ENCODE data around the gene IRAK4. TPM values are rescaled to one million over a fixed set of nuclear protein-coding genes. Genes with fewer than 3 reads are reported as not detected.
"Not testable (repeated sequence)": the region's sequence is repeated elsewhere in the genome, so short reads cannot be mapped to it uniquely, and the experiment has no call there.

Gene IRAK4
- polyA plus RNA-seq, result 10 to 100 TPM in 2 of 3 donors, 1 to 10 TPM in 1; 10.0 to 12.4 (median 10.7) TPM

DNA sequence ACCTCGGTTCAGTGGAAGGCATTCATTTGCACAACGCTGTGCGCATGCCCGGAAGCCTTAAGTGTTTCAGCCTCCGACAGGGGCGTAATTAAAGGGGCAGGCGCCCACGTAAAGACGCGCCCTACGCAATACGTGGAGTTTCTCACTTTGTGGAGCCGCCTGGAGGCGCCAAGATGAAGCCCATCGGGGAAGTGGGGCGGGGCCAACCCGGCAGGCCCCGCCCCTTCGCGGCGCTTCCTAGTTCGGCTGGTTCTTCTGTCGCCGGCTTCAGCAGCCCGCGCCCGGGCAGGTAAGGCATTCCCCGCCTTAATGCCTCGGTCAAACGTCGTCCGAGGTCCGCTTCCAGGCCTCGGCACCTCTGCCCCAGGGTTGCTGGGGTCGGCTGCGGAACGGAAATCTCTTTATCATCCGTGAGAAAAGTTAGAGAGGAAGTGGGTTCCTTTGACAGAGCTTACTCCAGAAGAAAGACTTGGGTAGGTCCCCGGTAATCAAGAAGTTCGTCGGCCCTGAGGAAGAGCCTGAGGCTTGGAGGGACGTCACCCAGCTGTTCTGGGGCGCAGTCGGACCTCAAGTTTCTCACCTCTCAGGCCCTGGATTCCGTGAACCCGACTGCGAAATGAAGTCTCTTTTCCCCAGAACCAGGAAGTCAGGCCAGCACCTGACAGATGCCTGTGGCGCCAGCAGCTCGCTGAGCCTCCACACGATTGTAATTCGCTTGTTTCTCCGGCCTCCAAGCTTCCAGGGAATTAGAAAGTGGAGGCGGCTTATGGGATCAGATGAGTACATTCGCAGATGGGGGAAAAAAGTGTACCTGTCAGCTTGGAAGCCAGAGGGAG lies at the start of gene IRAK4, which contains the start of gene PUS7L:
Gene IRAK4, plus strand, starts transcription at position 224 of the 836 bp plus-strand sequence. CDS start 9,161 bp downstream, outside the sequence.
Gene PUS7L, minus strand, starts transcription at position 63 of the 836 bp plus-strand sequence. CDS start 3,545 bp downstream, outside the sequence.
- WGBS, 3 donors, result 0% methylated on average over 54 of the region's 54 CpGs
- H3K27ac ChIP-seq (ENCODE audit: low read depth, low read length), result peak within 1 kb of the TSS; percentile 62

DNA sequence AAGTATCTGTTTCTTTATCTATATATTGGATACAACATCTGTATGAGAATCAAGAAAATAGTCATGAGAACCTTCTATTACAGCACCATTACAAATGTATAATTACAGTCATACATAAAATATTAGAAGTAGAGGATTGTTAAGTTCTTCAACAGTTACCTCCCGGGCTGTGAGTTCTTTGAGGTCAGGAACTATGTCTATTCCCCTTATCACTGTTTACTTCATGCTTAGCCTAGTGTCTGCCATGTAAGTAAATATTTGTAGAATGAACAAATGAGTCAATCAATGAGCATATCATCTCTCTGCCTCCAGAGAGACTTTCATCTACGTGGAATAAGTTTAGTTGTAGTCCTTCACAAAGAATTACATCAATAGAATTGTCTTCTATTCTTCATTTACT lies 47.4 kb upstream of the IRAK4 start:
- H3K27ac ChIP-seq (ENCODE audit: low read depth, low read length), result no peak overlapping the region
- WGBS, 3 donors, result 13 to 52% (median 50%) methylated on average over 2 of the region's 2 CpGs

DNA sequence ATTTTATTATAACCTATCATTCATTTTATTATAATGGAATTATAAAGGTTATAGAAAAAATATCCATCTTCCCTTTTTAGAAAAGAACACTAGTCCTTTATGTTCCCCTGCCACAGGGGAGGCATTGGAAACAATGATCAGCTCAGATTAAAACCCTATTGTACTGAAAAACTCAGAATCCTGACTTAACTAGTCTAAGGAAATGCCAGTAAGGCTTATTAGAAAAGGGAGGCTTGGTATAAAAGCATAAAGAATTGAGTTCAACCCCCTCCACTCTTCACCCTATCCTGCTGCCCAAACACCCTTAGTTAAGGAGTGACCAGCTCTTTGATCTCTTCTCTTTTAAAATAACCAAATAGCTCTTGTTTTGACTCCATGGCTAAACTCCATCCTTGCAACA lies 36.1 kb upstream of the IRAK4 start:
- H3K27ac ChIP-seq (ENCODE audit: low read depth, low read length), result no peak overlapping the region

GRCh38 chr12:43723134-43723533 lies 35.6 kb upstream of the IRAK4 start:
- H3K27ac ChIP-seq (ENCODE audit: low read depth, low read length), result no peak overlapping the region

- H3K27ac ChIP-seq (ENCODE audit: low read depth, low read length), result no peak overlapping the region
- WGBS, 3 donors, result 46 to 63% (median 56%) methylated on average over 2 of the region's 2 CpGs
Measured at GRCh38 chr12:43728117-43728516, 30.6 kb upstream of the IRAK4 start.

- 48 to 87% (median 86%) methylated on average over 1 of the region's 1 CpG for WGBS, 3 donors
- H3K27ac ChIP-seq (ENCODE audit: low read depth, low read length), result no peak overlapping the region
Measured at GRCh38 chr12:43728698-43729097, 30.1 kb upstream of the IRAK4 start.

- no peak overlapping the region for H3K27ac ChIP-seq (ENCODE audit: low read depth, low read length)
- 70 to 76% (median 75%) methylated on average over 4 of the region's 4 CpGs for WGBS, 3 donors
Measured at GRCh38 chr12:43730283-43730682, 28.5 kb upstream of the IRAK4 start.

DNA sequence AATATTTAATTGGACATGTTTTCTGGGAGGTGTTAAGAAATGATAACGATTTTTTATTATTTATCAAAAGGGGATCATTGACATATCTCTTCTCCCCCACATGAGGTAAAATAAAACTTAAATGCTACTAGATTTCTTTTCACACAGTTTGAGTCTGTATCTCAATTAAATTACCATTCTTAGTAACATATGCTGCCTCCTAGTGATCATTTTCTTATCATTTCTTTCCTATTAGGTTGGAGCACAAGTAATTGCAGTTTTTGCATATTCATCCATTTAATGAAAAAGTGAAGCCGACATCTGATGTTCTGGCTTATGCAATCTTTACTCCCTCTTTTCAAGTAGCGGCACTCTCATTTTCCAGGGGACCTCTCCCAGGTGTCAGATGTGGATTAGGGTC lies 25.1 kb upstream of the IRAK4 start:
- 88 to 93% (median 93%) methylated on average over 3 of the region's 3 CpGs for WGBS, 3 donors
- no peak overlapping the region for H3K27ac ChIP-seq (ENCODE audit: low read depth, low read length)

- no peak overlapping the region for H3K27ac ChIP-seq (ENCODE audit: low read depth, low read length)
- WGBS, 3 donors, result 89 to 94% (median 92%) methylated on average over 3 of the region's 3 CpGs
Measured at GRCh38 chr12:43736927-43737440, 21.8 kb upstream of the IRAK4 start.

DNA sequence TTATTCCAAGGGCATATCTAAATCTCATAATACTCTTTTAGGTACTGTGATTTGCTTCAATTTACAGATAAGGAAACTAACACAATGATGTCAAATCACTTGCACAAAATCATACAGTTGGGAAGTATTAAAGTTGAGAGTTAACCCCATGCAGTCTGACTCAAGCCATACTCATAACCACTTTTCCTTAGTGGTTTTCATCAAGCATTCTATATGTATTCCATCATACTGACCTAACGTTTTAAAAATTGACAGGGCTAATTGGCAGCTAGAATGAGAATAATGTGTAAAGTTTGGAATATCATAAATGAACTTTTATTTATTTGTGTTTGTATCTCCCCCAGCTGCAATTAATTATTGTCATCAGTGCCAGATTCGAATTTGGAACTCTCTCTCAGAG lies 21.1 kb upstream of the IRAK4 start:
- no peak overlapping the region for H3K27ac ChIP-seq (ENCODE audit: low read depth, low read length)
- 73% methylated on average over 2 of the region's 2 CpGs for WGBS, 3 donors

DNA sequence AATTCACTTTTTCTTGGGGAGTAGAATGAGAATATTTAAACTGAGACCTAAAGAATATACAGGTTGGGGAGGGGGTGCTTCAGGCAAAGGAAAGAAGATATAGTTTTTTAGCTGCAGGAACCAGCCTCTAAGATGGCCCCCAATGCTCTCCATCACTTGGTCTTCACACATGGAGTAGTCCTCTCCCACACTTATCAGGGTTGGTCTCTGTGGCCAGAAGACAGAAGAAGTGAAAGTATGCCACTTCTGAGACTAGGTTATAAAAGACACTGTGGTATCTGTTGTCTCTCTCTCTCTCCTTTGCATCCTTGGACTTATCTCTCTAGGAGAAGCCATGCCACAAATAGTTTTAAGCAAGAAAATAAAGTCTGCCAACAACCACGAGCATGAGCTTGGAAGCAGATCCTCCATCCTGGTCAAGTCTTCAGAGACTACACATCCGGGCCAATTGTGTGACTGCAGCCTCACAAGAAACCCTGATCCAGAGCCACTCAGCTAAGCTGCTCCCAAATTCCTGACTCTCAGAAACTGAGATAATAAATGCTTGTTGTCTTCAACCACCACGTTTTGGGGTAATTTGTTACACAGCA lies 18.1 kb upstream of the IRAK4 start:
- WGBS, 3 donors, result 66 to 78% (median 78%) methylated on average over 3 of the region's 3 CpGs
- H3K27ac ChIP-seq (ENCODE audit: low read depth, low read length), result no peak overlapping the region

DNA sequence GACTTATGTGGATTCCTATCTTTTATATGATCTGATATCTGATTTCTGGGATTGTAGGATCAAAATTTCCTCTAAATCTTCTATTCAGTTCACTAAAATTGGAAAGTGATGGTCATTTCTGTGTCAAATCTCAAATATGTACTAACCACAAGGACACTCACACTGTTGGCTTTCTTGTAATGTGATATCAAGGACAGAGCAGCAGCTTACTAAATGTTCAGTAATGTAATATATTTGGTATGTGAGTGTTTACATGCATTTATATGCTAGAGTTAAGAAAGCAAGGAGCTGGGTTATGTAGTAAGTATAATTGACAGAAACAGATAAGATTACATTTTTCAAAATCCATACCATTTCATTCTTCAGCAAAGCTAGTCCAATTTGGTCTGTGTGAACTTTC lies 16.6 kb upstream of the IRAK4 start:
- no peak overlapping the region for H3K27ac ChIP-seq (ENCODE audit: low read depth, low read length)

DNA sequence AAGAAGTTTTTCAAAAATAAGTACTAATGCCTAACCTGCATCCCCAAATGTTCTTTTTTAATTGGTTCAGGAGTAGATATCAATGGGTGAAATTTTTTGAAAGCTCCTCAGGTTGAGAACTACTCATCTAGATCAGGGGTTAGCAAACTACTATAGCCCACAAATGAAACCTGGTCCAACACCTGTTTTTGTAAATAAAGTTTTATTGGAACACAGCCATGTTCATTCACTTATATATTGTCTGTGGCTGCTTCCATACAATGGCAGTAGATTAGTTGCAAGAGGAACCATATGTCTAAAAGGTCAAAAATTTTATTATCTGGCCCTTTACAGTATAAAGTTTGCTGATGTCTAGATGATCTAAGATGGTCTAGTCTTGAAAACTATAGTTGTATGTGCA lies 13.9 kb upstream of the IRAK4 start:
- H3K27ac ChIP-seq (ENCODE audit: low read depth, low read length), result no peak overlapping the region

GRCh38 chr12:43749016-43749415 lies 9.7 kb upstream of the IRAK4 start:
- WGBS, 3 donors, result 87 to 98% (median 96%) methylated on average over 5 of the region's 5 CpGs
- no peak overlapping the region for H3K27ac ChIP-seq (ENCODE audit: low read depth, low read length)

GRCh38 chr12:43750814-43751213 lies 7.9 kb upstream of the IRAK4 start:
- 89 to 91% (median 91%) methylated on average over 3 of the region's 3 CpGs for WGBS, 3 donors
- H3K27ac ChIP-seq (ENCODE audit: low read depth, low read length), result no peak overlapping the region

GRCh38 chr12:43751360-43751759 lies 7.4 kb upstream of the IRAK4 start:
- WGBS, 3 donors, result 93 to 99% (median 97%) methylated on average over 5 of the region's 6 CpGs
- not testable (repeated sequence) for H3K27ac ChIP-seq (ENCODE audit: low read depth, low read length)

DNA sequence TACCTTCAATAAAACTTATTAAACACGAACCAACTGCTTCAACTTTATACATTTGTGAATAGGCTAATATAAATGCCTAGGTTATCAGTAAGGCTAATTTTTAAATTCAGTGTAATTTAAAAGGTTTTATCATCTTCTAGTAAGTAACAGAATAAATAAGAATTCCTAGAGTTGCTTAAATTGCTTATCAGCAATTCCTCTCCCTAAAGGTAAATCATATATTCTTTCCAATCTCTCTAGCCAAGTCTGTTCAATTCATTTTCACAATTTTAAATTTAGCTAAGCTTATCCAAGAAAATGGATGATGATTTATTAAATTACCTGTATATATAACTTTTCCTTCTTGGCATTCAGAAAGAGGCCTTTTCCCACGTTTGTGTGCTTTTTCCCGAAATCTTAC lies 4.7 kb upstream of the IRAK4 start:
- no peak overlapping the region for H3K27ac ChIP-seq (ENCODE audit: low read depth, low read length)
- 93 to 94% (median 93%) methylated on average over 3 of the region's 3 CpGs for WGBS, 3 donors

- no peak overlapping the region for H3K27ac ChIP-seq (ENCODE audit: low read depth, low read length)
- WGBS, 3 donors, result 0% methylated on average over 17 to 18 of the region's 18 CpGs
Measured at GRCh38 chr12:43758247-43758727, 464 bp upstream of the IRAK4 start.

DNA sequence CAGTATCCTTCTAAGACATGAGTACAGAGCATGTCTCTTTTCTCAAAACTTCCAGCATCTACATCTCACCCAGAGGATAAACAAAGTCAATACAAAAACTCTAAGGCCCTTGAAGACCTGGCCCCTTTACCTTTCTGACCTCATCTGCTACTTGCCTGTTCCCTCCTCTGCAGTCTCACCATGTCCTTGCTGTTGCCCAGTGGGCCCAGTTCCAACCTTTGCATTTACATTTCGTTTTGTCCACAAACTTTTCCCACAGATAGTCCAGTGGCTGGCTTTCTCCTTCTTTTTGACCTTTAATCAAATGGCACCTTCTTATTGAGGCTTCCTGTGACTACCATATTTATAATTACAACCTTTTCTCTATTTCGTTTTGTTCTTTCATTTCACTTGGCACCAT lies 1.6 kb downstream of the IRAK4 start:
- 50 to 87% (median 85%) methylated on average over 2 of the region's 2 CpGs for WGBS, 3 donors
- no peak overlapping the region for H3K27ac ChIP-seq (ENCODE audit: low read depth, low read length)

DNA sequence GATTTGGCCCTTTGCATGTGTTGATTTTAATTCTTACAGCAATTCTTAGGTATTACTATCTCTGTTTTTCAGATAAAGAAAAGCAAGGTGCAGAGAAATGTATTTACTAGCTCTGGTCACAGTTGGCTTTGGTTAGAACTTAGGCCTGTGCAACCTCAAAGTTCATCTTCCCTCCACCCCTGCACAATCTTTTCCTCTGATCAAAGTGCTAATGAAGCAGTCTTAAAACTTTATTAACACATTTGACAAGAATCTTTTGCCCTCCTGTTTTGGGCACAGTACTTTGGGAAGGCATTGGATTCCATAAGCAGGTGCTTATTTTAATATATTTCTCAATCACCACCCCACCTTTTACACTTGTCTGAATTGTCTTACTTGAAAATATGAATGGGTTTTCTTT lies 2.7 kb downstream of the IRAK4 start:
- H3K27ac ChIP-seq (ENCODE audit: low read depth, low read length), result no peak overlapping the region

All from adipose tissue (tissue), 3 donors.